ENCODE results near the gene IDH3B. TPM values are rescaled to one million over a fixed set of nuclear protein-coding genes. Genes with fewer than 3 reads are reported as not detected.

IDH3B gene
- total RNA-seq, 1 experiment from 2014 or later = 146 TPM

- no peaks in the 10 kb centered on the region for H3K4me1 ChIP-seq (ENCODE audit: insufficient read depth, low read length, poor library complexity, severe bottlenecking)
- POLR2A ChIA-PET (ENCODE audit: low non-redundant PET) = no interaction called here
- H3K4me3 ChIP-seq (ENCODE audit: low read depth, low read length, poor library complexity, severe bottlenecking) = no peak overlapping the region
- intact Hi-C loops (cut with micrococcal nuclease; ENCODE audit: unreplicated experiment) = no loop called here
- no peak for DNase-seq (ENCODE audit: low spot score)
- CTCF ChIA-PET = no interaction called here
- H3K27me3 ChIP-seq (replicated peaks; ENCODE audit: insufficient read depth, low read depth, low read length, poor library complexity) = peaks cover 43% of the 10 kb centered on the region
- no peak overlapping the region for H3K27ac ChIP-seq (ENCODE audit: low read depth, low read length, poor library complexity, severe bottlenecking)
- H3K36me3 ChIP-seq (ENCODE audit: insufficient read depth, low read length, poor library complexity, severe bottlenecking) = no peaks in the 10 kb centered on the region
- no peaks in the 10 kb centered on the region for H3K9me3 ChIP-seq (ENCODE audit: low read depth, low read length, poor library complexity, severe bottlenecking)
- no peak for TF ChIP-seq EZH2 (IDR thresholded peaks at IDR 0.05; ENCODE audit: borderline replicate concordance, low read depth, low read length, poor library complexity, severe bottlenecking)
- TF ChIP-seq CTCF (conservative IDR thresholded peaks at IDR 0.05; ENCODE audit: low read depth, low read length) = no peak
- BruUV-seq (replicated peaks) = no TSS peak
Observed at GRCh38 chr20:2691127-2691526, 27.1 kb upstream of the IDH3B start.

GRCh38 chr20:2690718-2691117, 26.7 kb upstream of the IDH3B start:
- TF ChIP-seq EZH2 (IDR thresholded peaks at IDR 0.05; ENCODE audit: borderline replicate concordance, low read depth, low read length, poor library complexity, severe bottlenecking) (no peak), CTCF (conservative IDR thresholded peaks at IDR 0.05; ENCODE audit: low read depth, low read length) (no peak)
- DNase-seq (ENCODE audit: low spot score) = no peak
- Histone ChIP-seq H3K27ac (ENCODE audit: low read depth, low read length, poor library complexity, severe bottlenecking) (no peak overlapping the region), H3K4me3 (ENCODE audit: low read depth, low read length, poor library complexity, severe bottlenecking) (no peak overlapping the region), H3K27me3 (replicated peaks; ENCODE audit: insufficient read depth, low read depth, low read length, poor library complexity) (peaks cover 39% of the 10 kb centered on the region), H3K4me1 (ENCODE audit: insufficient read depth, low read length, poor library complexity, severe bottlenecking) (no peaks in the 10 kb centered on the region), H3K9me3 (ENCODE audit: low read depth, low read length, poor library complexity, severe bottlenecking) (no peaks in the 10 kb centered on the region), H3K36me3 (ENCODE audit: insufficient read depth, low read length, poor library complexity, severe bottlenecking) (no peaks in the 10 kb centered on the region)
- ChIA-PET POLR2A (ENCODE audit: low non-redundant PET) (no interaction called here), CTCF (interaction anchor here (0.6 kb wide), 1 partner anchor 24 kb away, joined by 5 read pairs; no protein-coding TSS in a partner anchor)
- BruUV-seq (replicated peaks) = no TSS peak
- intact Hi-C loops (cut with micrococcal nuclease; ENCODE audit: unreplicated experiment) = no loop called here

GRCh38 chr20:2690213-2690612, 26.2 kb upstream of the IDH3B start:
- no peaks in the 10 kb centered on the region for H3K36me3 ChIP-seq (ENCODE audit: insufficient read depth, low read length, poor library complexity, severe bottlenecking)
- H3K4me1 ChIP-seq (ENCODE audit: insufficient read depth, low read length, poor library complexity, severe bottlenecking) = no peaks in the 10 kb centered on the region
- intact Hi-C loops (cut with micrococcal nuclease; ENCODE audit: unreplicated experiment) = no loop called here
- no TSS peak for BruUV-seq (replicated peaks)
- H3K27me3 ChIP-seq (replicated peaks; ENCODE audit: insufficient read depth, low read depth, low read length, poor library complexity) = peaks cover 34% of the 10 kb centered on the region
- no peak overlapping the region for H3K4me3 ChIP-seq (ENCODE audit: low read depth, low read length, poor library complexity, severe bottlenecking)
- no peak overlapping the region for H3K27ac ChIP-seq (ENCODE audit: low read depth, low read length, poor library complexity, severe bottlenecking)
- DNase-seq (ENCODE audit: low spot score) = no peak
- no peaks in the 10 kb centered on the region for H3K9me3 ChIP-seq (ENCODE audit: low read depth, low read length, poor library complexity, severe bottlenecking)
- TF ChIP-seq EZH2 (IDR thresholded peaks at IDR 0.05; ENCODE audit: borderline replicate concordance, low read depth, low read length, poor library complexity, severe bottlenecking) (no peak), CTCF (conservative IDR thresholded peaks at IDR 0.05; ENCODE audit: low read depth, low read length) (no peak)
- ChIA-PET POLR2A (ENCODE audit: low non-redundant PET) (no interaction called here), CTCF (interaction anchor here (0.6 to 0.8 kb wide), 2 partner anchors 18 to 24 kb away, joined by 3 to 5 read pairs; no protein-coding TSS in a partner anchor)

All from A673 (cell line).